GM18511 (cell line): ENCODE results near the gene CFAP90.

Experiments used
- ATAC-seq: cut with Tn5 transposase; IDR thresholded peaks from one replicate; pipeline ENCODE4 v1.9.1; 2021; ENCODE audit warnings: mild to moderate bottlenecking, moderate library complexity; ENCODE audit not compliant: unreplicated experiment

Gene CFAP90

DNA sequence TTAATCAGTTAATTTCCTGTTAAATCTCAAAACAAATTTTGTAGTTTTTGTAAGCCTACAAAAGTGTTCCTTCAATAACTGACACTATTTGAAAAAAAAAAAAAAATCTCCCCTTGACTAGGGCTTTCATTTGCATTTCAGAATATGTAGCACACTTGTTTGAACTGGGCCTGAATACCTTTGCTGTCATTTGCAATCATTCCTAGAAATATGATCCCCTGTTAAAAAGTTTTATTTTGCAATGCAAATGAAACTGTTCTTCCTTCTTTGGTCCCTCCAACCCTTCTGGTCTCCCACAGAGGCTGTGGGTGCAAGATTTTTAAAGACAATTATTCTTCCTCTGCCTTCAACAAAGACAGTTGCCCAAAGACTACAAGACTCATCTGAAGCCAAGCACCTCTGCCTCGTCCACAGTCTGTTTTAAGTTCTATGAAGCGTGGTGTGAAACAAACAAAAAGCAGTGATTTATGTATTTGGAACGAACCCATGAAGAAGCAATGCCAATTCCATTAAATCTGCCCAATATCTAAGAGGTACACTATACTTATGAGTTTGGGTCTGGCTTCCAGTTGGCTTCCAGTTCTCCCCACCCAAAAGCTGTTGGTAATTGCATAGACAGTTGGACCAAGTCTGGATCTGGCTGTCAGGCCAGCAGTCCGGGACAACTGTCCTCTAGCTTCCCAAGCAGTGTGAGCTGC, 66.1 kb downstream of the CFAP90 start:
- ATAC-seq, result no peak

DNA sequence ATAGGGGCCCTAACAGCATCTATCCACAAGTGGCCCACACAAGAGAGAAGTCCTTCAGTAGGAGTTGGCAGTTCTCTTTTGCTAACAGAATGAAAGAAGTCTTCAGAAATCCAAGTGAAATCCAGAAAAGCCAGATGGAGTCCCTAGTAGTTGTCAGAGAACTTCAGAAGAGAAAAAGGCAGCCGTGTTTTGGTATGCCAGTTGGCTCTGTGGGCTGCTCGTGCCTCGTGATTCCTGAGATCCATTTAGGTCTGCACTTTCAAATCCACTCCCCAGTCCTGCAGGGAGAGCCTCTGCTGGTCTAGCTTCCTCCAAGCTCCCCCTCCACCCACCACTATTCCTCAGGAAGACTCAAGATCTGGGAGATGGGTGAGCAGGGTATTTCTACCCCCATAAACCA, 69.0 kb downstream of the CFAP90 start:
- no peak for ATAC-seq
